ENCODE results near the gene TMEM114. TPM values are rescaled to one million over a fixed set of nuclear protein-coding genes. Genes with fewer than 3 reads are reported as not detected.

Gene TMEM114
- polyA plus RNA-seq, 1 experiment = not detected

GRCh38 chr16:8583199-8583598 lies 7.1 kb downstream of the TMEM114 start:
- no peak for DNase-seq (ENCODE audit: low read depth, low spot score)
- Histone ChIP-seq H3K27me3 (ENCODE audit: control insufficient read depth, insufficient read depth, low read length) (peaks cover 5% of the 10 kb centered on the region), H3K9me3 (ENCODE audit: control insufficient read depth, insufficient read depth, low read length) (no peaks in the 10 kb centered on the region), H3K27ac (ENCODE audit: low read depth, low read length) (no peak overlapping the region), H3K4me3 (ENCODE audit: low read depth, low read length) (no peak overlapping the region)
- TF ChIP-seq CTCF (IDR thresholded peaks at IDR 0.05; ENCODE audit: low read depth, low read length) = no peak
- POLR2A ChIA-PET = no interaction called here
- CTCF ChIA-PET = interaction anchor here (2.5 kb wide), 1 partner anchor 10 kb away, joined by 10 read pairs; no protein-coding TSS in a partner anchor

GRCh38 chr16:8581831-8582580 lies 8.3 kb downstream of the TMEM114 start:
- no peak for DNase-seq (ENCODE audit: low read depth, low spot score)

GRCh38 chr16:8579559-8579958 lies 10.8 kb downstream of the TMEM114 start:
- peaks cover 10% of the 10 kb centered on the region for H3K27me3 ChIP-seq (ENCODE audit: control insufficient read depth, insufficient read depth, low read length)
- H3K27ac ChIP-seq (ENCODE audit: low read depth, low read length) = no peak overlapping the region
- no peak for DNase-seq (ENCODE audit: low read depth, low spot score)
- ChIA-PET POLR2A (no interaction called here), CTCF (interaction anchor here (1.5 kb wide), 1 partner anchor 12 kb away, joined by 3 read pairs; no protein-coding TSS in a partner anchor)
- TF ChIP-seq CTCF (IDR thresholded peaks at IDR 0.05; ENCODE audit: low read depth, low read length) = no peak
- H3K9me3 ChIP-seq (ENCODE audit: control insufficient read depth, insufficient read depth, low read length) = no peaks in the 10 kb centered on the region
- H3K4me3 ChIP-seq (ENCODE audit: low read depth, low read length) = no peak overlapping the region

More at GRCh38 chr16:8581831-8582580, 8.3 kb downstream of the TMEM114 start:
- ChIA-PET POLR2A (no interaction called here), CTCF (interaction anchor here (1.3 kb wide), 1 partner anchor 15 kb away, joined by 4 read pairs; no protein-coding TSS in a partner anchor)
- Histone ChIP-seq H3K4me3 (ENCODE audit: low read depth, low read length) (no peak overlapping the region), H3K27me3 (ENCODE audit: control insufficient read depth, insufficient read depth, low read length) (peaks cover 4% of the 10 kb centered on the region), H3K27ac (ENCODE audit: low read depth, low read length) (no peak overlapping the region), H3K9me3 (ENCODE audit: control insufficient read depth, insufficient read depth, low read length) (no peaks in the 10 kb centered on the region)
- TF ChIP-seq CTCF (IDR thresholded peaks at IDR 0.05; ENCODE audit: low read depth, low read length) = no peak

GRCh38 chr16:8577678-8578304 lies 12.5 kb downstream of the TMEM114 start:
- Histone ChIP-seq H3K27ac (ENCODE audit: low read depth, low read length) (no peak overlapping the region), H3K9me3 (ENCODE audit: control insufficient read depth, insufficient read depth, low read length) (no peaks in the 10 kb centered on the region), H3K4me3 (ENCODE audit: low read depth, low read length) (no peak overlapping the region), H3K27me3 (ENCODE audit: control insufficient read depth, insufficient read depth, low read length) (peaks cover 10% of the 10 kb centered on the region)
- DNase-seq (ENCODE audit: low read depth, low spot score) = no peak
- TF ChIP-seq CTCF (IDR thresholded peaks at IDR 0.05; ENCODE audit: low read depth, low read length) = no peak
- CTCF ChIA-PET = no interaction called here
- POLR2A ChIA-PET = no interaction called here

All from AG04450 (cell line).